GM21529 (cell line): ENCODE results near the gene PROK2.

Experiments used
- ATAC-seq: cut with Tn5 transposase; IDR thresholded peaks from one replicate; pipeline ENCODE4 v1.9.1; 2021; ENCODE audit not compliant: unreplicated experiment

The PROK2 gene

GRCh38 chr3:71751602-71752001, 33.3 kb downstream of the PROK2 start:
- no peak for ATAC-seq

GRCh38 chr3:71744738-71745137, 40.2 kb downstream of the PROK2 start:
- ATAC-seq = no peak

DNA sequence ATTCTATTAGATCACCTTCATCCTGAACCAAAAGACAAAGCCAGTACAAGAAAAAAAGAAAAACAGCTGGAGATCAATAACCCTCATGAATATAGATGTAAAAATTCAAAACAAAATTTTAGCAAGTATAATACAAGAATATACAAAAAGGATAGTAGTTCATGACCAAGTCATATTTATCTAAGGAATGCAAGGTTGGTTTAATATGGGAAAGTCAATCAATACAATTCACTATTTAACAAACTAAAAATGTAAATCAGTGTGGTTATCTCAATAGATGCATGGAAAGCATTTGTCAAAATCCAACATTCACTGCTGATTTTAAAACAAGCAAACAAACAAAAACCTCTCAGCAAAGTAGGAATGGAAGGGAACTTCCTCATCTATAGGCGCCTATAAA, 42.3 kb downstream of the PROK2 start:
- ATAC-seq = no peak

GRCh38 chr3:71734881-71735280, 50.1 kb downstream of the PROK2 start:
- ATAC-seq = no peak

DNA sequence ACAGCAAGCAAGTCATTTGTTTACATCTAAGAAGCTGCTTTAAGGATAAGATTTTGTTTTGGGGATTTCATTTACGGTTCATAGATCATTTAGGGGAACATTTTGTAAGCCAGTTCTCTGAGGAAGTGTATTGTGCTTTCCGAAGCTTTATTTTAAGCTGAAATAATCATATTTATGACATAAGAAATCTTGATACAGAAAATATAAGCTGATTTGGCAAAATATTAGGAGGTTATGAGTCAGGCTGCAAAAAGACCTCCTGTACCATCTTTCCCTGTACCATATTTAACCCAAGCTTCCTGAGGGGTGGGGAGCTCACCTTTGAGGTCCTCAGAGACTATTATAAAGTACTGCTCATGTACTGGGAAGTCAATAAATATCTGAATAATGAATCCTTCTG, 51.6 kb downstream of the PROK2 start:
- no peak for ATAC-seq

DNA sequence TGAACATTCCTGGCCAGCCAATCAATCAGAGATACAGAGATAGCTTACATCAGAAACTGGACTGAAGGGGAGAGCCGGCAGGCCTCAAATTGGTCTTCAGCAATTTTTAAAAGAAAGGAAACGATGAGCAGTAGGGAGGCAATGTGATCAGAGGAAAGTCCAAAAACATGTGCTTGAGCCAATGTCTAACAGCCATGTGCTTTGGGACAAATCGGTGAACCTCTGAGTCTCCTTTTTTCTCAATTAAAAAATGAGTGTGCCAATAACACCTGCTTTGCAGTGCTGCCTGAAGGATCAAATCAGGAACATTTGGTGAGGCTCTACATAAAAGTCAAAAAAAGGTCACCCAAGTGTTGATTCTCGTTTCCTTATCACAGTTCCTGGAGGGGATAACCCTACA, 52.3 kb downstream of the PROK2 start:
- ATAC-seq = no peak

GRCh38 chr3:71728632-71729342, 56.2 kb downstream of the PROK2 start:
- no peak for ATAC-seq

GRCh38 chr3:71726146-71726545, 58.8 kb downstream of the PROK2 start:
- no peak for ATAC-seq

GRCh38 chr3:71725271-71725991, 59.5 kb downstream of the PROK2 start, which contains the start of gene EIF4E3:
Gene EIF4E3, minus strand, starts transcription at chr3:71725402. Its CDS starts 35 bp downstream, at chr3:71725367.
- ATAC-seq = peak; percentile 51

DNA sequence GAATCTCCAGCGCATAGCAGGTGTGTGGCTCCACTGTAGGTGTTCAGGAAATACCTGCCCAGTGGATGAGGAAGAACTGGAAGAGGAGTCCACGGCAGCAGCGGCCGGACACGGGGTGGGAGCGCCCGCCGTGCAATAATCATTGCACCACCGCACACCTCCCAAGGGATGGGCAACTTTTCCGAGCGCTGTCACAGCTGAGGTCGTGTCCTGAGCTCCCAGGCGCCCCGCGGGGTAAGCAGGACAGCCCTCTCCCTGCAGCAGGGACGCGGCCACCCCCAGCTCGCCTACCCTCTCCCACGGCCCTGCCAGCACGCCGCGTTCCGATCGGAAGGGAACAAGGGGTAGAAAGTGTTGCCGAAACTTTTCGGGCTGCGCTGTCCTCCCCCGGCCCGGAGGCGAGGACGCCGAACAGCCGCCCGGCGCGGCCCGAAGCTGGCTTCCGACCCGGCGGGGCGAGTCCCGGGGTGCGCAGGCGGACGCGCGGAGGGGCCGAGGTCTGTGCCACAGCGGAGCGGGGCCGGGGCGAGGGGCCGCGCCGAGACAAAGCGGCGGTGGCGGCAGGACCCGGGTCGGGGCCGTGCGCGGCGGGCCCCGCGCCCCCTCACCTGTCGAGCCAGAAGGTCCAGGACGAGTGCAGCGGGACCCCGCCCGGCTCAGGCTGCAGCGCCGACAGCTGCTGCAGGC, 60.2 kb downstream of the PROK2 start:
- peak; percentile 46 for ATAC-seq

DNA sequence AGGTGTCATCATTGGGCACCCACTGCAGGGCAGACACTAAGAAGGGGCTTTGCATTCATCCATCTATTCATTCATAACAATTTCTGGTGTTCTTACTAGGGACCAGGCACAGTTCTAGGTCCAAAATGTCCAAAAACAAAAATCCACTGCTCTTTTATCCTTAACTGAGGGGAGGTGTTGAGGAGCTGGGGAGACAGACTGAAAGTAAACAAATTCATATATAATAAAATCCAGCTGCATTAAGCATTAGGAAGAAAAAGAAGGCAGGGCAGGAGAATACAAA, 60.8 kb downstream of the PROK2 start:
- ATAC-seq = no peak

DNA sequence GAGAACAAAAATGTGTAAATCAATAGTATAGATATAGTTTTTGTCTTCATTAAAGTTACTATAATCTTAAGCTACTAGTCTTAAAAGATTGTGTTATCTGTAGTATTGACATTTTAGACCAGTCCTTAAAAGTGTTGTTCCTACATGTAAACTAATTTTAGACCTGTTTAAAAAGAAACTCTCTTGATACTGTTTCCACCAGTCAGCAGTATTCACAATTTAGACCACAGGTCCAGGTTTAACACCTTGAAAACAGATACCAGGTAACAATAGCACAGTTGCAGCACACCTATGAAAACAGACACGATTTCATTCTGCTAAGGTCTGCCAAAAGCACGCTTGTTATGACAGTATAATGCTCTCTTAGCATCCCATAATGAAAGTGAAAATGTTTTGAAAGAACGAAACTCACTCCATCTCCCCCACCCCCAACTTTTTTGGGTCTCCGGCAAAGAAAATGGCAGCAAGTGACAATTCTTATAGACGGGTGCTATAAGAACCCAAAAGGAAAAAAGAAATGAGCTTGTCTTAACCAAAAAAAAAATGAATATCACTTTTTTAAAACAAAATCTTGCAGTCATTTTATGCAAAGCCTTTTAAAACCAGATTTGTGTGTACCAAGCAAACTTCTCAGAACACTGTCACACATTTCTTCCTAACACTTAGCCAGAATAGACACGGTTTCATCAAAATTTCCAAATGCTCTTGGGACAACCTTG, 61.3 kb downstream of the PROK2 start:
- peak; percentile 42 for ATAC-seq

- ATAC-seq = no peak
Measured at GRCh38 chr3:71722693-71723092, 62.3 kb downstream of the PROK2 start.
